ENCODE data around the gene TARBP1.
"Not testable (repeated sequence)": the region's sequence is repeated elsewhere in the genome, so short reads cannot be mapped to it uniquely, and the experiment has no call there.

TARBP1 gene

DNA sequence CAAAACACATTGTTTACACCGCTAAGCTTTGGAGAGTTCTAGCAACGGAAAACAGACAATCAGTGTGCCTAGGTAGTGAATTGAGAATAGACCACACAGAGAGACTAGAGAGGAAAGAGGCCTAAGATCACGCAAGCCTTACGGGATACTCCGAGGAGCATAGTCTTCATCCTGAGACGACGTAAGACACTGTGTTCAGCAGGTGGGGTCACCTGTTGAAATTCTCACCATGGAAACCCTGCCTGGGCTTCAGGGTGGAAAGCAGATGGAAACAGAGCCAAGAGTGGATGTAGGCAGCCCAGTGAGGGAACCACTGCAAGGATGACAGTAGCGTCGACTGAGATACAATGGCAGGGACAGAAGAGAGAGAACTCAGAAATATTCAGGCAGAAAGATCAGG lies 65.5 kb downstream of the TARBP1 start:
- intact Hi-C loops (cut with DNase I): no loop called here

DNA sequence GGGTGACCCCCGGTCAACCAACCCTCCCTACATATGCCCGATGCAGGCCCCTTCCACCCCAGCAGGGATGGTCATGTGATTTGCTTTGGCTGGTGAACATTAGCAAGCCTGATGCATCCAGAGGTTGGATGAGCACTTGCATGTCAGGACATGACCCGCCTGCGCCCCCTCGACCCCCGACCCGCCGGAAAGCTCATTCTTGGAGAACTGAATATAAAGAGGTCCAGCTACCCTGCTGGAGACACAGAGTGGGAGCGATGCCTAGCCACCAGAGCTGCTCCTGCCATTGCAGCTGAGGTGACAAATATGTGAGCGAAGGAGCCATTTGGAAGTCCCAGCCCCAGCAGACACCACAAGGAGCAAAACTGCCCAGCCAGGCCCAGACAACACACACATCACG lies 66.1 kb downstream of the TARBP1 start:
- DNase-seq: no peak

More for the DNA sequence above, 65.5 kb downstream of the TARBP1 start:
- no peak for DNase-seq

DNA sequence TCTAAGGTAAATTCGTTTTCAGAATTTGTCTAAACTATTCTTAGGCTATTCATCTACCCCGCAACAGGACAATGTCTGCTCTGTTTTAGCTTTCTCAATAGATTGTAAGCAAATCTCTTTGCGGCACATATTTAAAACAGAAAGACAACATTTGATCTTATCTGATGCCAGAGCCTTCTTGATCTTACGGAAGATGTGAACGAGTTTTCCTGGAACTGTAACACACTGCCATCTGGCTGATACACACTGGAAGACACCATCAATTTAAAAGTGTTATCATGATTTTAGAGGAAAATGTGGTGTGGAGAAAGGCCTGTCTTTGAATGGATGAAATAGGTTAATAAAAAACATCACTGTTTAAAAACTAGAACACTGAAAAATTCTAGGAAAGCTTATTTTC lies 69.7 kb downstream of the TARBP1 start:
- DNase-seq: peak in 6 of 42 donors; percentile 31 to 60 (median 34)
- intact Hi-C loops (cut with DNase I): no loop called here

More for the DNA sequence above, 66.1 kb downstream of the TARBP1 start:
- intact Hi-C loops (cut with DNase I): no loop called here

DNA sequence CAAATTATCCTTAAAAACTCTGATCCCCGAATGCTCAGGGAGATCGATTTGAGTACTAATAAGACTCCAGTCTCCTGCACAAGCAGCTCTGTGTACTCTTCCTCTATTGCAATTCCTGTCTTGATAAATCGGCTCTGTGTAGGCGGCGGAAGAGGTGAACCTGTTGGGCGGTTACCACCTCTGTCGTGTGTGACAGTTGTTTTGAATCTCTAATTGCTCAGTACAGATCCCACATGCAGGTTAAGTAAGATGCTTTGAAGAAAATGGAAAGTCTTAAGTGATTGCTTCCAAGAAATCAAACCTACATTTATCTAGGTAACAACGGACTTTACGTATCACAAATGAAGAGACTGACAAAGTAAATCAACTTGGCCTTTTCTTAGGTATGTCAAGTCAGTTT lies 70.2 kb downstream of the TARBP1 start:
- peak in 37 of 42 donors; percentile 18 to 89 (median 62) for DNase-seq
- intact Hi-C loops (cut with DNase I): no loop called here

DNA sequence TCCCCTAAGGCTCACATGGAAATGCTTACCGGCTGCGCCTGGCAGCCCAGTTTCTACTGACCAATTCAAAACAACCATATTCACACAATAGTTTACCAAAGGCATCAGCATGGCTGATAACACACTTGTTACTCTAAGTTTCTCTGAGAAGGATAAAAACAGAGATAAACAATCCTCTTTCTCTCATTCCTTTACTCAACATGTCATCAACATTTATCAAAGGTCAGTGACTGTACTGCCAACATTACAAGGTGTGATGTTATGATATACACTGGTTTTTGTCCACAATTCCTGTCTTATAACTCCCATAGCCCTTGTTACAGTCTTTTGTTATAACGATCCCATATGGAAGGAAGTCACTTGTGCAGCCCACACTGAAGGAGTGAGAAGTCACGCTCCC lies 72.1 kb downstream of the TARBP1 start:
- DNase-seq: no peak
- intact Hi-C loops (cut with DNase I): no loop called here

DNA sequence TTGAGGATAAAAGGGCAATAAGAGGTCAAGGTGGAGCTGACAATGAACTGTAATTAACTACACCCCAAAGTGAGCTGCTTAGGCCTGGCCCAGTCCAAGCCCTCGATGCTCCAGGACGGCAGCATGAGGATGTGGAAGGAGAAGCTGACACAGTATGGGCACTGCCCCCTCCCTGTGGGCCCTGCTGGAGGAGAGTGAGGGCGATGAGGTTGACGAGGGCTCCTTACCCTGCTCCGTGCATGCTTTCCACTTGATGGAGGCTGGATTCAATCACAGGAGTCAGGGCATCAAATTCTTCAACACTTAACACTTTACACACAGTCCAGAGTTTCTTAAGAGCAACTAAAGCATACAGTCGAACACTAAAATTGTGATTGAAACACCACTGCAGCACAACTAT lies 73.3 kb downstream of the TARBP1 start:
- intact Hi-C loops (cut with DNase I): no loop called here

DNA sequence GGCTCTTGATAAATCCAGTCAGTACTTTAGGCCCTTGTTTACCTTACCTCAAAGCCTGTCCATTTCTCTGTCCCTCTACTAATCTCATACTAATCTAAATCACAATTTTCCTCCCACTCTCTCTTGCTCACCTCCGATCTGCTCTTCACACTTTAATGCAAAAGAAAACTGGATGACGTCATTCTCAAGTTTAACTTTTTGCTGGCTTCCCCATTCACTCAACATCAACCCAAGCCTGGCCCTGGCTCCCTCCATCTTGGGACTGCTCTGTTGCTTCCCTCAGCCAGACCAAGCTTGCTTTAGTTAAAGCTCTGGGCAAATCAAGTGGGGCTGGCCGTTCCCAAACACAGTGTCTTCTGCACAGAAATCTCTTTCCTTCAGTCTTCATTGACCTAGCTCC lies 76.0 kb downstream of the TARBP1 start:
- intact Hi-C loops (cut with DNase I): no loop called here
- DNase-seq: no peak

More for the DNA sequence above, 73.3 kb downstream of the TARBP1 start:
- DNase-seq: no peak

DNA sequence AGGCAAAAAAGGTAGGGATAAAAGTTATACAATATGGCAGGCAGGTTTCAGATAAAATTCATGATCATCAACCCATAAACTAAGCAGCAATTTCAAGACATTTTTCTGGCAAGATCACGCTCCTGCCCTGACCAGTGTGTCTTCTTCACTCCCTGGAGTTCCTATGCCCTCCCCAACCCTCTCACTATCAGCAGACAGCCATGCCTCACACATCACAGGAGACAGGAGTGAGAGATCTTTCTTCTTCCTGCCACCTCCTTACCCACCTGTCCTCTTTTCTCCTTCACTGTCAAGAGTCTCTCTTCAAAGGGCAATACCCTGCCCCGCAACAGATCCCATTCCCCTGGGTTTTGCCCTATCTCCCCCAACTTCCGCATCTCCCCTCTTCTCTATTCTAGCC lies 77.3 kb downstream of the TARBP1 start:
- intact Hi-C loops (cut with DNase I): no loop called here
- DNase-seq: no peak

DNA sequence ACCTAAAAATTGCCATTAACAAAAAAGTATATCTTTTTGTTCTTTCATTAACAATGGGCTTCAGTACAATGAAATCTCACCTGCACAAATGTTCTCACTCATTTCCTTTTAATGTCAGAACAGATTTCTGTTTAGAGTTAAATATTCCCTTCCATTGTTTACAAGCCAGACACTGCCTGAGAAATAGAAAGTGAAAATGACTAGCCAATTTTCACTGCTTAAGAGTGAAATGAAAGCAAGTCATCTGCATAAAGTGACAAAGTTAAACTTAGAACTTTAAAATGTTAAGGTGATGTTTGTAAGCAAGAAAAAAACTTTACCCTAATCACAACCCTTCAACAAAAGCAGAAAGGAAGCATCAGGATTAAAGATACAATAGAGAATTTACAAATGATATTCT lies 78.2 kb downstream of the TARBP1 start:
- intact Hi-C loops (cut with DNase I): no loop called here
- no peak for DNase-seq

DNA sequence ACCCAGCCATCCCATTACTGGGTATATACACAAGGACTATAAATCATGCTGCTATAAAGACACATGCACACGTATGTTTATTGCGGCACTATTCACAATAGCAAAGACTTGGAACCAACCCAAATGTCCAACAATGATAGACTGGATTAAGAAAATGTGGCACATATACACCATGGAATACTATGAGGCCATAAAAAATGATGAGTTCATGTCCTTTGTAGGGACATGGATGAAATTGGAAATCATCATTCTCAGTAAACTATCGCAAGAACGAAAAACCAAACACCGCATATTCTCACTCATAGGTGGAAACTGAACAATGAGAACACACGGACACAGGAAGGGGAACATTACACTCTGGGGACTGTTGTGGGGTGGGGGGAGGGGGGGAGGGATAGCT lies 79.5 kb downstream of the TARBP1 start:
- DNase-seq; intact Hi-C loops (cut with DNase I): not testable (repeated sequence)

DNA sequence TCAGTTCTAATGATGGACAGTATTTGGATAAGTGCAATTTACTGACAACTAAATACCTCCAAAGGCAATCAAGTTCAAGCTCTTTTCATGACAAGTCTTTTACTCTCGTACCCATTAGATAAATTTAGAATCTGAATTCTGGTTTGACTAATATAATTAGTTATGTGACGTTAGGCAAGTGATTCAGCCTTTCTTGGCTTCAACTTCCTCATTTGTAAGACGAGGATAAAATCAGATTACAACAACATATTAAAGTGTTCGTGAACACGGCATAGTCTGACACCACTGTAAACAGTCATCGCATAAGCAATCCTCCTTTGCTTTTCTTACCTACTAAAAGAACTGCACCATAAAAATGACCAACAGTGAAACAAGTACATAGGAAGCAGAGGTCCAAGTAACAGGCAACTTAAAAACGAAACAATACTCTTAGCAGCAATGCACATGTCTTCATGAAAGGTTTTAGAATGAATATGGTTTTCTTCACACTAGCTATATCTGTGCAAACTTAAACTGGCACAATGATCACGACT lies 80.1 kb downstream of the TARBP1 start:
- DNase-seq: no peak
- intact Hi-C loops (cut with DNase I): no loop called here

DNA sequence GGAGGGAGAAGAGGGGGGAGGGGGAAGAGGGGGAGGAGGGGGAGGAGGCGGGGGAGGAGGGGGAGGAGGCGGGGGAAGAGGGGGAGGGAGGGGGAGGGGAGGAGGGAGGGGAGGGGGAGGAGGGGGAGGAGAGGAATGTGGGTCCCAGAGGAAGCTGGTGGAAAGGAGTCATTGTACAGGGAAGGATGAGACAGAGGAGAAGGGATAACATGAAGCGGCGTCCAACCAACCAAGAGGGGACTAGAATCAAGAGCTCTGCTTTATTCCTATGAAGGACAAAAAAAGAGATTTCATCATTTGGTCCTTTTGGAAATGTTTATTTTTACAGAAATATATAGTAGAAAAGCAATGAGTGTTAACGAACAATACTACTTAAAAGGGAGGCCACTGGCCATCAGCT lies 81.2 kb downstream of the TARBP1 start:
- no peak for DNase-seq
- intact Hi-C loops (cut with DNase I): no loop called here

DNA sequence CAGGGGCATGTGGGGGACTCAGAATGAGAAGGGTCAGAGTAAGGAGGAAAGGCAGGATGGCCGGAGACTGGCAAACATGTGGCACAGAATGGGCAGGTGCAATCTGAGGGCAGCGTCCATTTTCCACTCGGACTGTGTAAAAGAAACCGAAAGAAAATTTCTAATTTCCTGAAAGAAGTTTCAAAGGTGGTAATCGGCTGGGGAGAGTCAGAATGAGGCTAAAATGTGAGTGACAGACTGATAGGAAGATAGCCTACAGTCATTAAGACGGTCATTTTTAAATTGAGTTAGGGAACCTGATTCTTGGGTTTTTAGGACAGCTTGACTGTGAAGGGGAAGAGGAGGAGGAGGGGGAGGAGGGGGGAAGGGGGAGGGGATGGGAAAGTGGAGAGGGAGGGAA lies 82.1 kb downstream of the TARBP1 start:
- DNase-seq: no peak
- intact Hi-C loops (cut with DNase I): no loop called here

DNA sequence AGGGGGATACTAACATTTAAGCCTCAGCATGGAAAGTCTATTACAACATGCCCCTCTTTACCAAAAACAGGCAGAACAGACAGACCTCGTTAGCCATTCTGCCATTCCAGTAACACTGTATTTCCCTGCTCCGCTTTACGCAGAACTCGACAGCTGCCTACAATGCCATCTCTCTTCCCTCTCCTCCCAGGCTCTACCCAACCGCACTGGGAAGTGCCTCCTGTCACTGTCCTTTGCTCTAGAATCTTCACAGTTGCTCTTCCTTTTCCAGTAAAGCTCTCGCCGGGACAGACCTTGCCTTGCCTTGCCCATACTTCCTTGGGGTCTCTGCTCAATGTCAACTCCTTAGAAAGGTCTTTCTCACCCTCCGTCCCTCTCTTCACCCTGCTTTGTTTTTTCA lies 82.9 kb downstream of the TARBP1 start:
- intact Hi-C loops (cut with DNase I): no loop called here
- DNase-seq: no peak

DNA sequence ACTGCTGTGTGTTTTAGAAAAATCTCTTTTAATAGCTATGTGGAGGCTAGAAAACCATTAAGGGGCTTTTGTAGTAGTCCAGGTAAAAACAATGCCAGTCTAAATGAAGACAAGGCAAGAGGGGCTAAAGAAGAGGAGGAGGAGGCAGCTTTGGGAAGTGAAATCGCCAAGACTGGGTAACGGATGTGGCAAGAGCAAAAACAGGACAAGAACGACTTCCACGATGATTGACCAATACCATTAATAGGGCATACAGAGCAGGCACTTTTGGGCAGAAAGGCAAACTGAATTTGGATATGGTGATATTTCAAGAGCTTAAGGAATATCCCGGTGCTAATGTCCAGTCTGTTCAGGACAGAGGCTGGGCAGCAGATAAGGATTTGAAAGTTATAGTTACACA lies 83.7 kb downstream of the TARBP1 start:
- no peak for DNase-seq
- intact Hi-C loops (cut with DNase I): no loop called here

DNA sequence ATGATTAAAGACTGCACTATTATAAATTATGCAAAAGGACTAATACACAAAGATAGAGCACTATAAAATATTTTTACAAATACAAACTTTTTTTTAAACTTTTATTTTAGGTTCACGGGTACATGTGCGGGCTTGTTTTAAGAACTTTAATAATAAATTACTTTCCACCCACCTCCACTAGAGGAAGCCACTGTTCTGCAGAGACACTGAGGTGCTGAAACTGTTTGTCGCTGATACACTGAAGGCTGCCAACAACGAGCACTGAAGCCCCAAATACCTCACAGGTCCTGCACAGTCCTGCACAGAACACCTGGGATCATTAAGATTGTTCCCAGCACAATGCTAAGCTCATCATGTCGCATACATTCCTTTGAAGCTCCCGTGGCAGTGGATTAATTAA lies 85.8 kb downstream of the TARBP1 start:
- intact Hi-C loops (cut with DNase I): no loop called here
- peak in 2 of 42 donors; percentile 22 to 35 for DNase-seq

DNA sequence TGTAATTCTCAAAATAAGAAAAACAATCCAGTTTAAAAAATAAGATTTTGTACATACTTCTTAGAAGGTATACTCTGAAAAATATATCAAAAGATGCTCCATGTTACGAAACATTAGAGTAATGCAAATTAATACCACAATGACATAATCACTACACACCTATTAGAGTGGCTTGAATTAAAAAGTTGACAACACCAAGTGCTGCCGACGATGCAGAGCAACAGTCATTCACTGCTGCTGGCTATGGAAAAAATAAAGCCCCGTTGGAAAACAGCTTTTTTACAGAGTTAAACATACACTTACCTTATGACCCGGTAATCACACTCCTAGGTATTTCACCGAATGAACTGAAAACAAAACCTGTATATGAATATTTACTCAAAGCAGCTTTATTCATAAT lies 90.9 kb downstream of the TARBP1 start:
- no peak for DNase-seq
- intact Hi-C loops (cut with DNase I): no loop called here

DNA sequence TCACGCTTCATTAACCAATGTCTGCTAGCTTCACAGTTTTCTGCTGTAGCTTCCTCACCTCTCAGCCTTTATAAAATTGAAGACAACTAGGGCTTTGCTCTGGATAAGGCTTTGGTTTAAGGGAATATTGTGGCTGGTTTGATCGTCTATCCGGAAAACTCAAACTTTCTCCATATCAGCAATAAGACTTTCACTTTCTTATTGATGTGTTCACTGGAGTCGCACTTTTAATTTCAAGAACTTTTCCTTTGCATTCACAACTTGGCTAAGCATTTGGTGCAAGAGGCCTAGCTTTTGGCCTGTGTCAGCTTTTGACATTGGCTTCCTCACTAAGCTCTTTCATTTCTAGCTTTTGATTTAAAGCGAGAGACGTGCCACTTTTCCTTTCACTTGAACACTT lies 92.9 kb downstream of the TARBP1 start:
- DNase-seq: no peak
- intact Hi-C loops (cut with DNase I): no loop called here

DNA sequence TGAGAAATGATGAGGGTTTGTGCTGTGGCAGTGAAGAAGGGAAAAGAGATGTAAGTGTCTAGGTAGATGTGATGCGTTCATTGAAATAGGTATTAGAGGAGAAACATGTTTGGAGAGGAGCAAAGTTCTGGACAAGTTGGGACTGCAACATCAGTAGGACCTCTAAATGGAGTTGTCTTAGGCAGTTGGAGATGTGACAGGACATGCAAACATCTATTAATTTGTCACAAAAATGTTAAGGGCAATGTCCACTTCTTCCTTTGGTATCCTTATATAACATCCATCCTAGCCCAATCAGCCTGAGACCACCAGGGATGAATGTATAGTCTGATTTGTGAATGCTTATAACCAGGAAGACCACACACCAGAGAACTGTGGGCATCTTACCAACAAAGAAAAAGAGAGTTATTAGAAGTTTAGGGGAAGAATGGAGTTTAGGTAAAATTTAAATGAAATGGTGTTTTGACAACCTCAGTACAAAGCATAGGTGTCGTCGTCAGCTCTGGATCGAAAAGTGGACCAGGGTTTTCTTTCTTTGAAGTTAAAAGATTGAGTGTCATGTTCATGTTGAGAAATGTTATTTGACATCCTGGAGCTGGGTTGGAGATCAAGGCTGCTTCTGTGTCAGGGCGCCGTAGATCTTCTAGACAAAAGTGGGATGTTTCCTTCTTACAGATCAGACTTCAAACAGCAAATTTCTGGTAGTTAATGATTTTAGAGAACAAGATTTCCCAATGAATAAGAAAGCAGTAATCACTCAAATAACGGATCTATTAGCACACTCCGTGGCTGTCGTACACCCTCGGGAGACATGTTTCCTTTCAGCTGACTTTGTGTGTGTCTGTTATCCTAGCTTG lies 97.1 kb downstream of the TARBP1 start:
- DNase-seq: no peak
- intact Hi-C loops (cut with DNase I): no loop called here

DNA sequence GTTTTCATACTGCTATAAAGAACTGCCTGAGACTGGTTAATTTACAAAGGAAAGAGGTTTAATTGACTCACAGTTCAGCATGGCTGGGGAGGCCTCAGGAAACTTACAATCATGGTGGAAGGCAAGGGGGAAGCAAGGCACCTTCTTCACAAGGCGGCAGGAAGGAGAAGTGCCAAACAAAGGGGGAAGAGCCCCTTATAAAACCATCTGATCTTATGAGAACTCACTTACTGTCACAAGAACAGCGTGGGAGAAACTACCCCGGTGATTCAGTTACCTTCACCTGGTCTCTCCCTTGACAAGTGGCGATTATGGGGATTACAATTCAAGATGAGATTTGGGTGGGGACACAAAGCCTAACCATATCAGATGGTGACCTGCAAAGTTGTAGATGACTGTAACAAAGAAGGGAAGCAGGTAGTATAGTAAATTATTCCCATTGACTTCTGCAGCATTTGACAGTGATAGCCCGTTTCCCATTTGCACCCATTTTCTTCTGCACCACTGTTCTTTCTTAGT lies 99.3 kb downstream of the TARBP1 start:
- intact Hi-C loops (cut with DNase I): loop anchor here (10.0 kb wide), 1 partner anchor 105 kb away; no protein-coding TSS in a partner anchor

DNA sequence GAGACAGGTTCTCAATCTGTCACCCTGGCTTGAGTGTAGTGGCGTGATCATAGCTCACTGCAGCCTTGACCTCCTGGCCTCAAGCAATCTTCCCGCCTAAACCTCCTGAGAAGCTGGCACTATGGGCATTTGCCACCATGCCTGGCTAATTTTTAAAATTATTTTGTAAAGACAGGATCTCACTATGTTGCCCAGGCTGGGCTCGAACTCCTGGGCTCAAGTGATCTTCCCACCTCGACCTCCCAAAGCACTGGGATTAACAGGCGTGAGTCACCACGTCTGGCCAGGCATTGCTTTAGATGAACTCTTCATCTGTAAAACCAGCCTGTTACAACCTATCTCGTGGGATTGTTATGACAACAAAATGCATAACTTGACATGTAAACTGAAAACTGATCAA lies 103.3 kb downstream of the TARBP1 start:
- intact Hi-C loops (cut with DNase I): loop anchor here (10.0 kb wide), 1 partner anchor 109 kb away; no protein-coding TSS in a partner anchor
- DNase-seq: no peak

More for the DNA sequence above, 99.3 kb downstream of the TARBP1 start:
- not testable (repeated sequence) for DNase-seq
